Heart left ventricle (tissue), 16 donors: ENCODE data around the gene KIFAP3. TPM values are rescaled to one million over a fixed set of nuclear protein-coding genes. Genes with fewer than 3 reads are reported as not detected.
"Not testable (repeated sequence)": the region's sequence is repeated elsewhere in the genome, so short reads cannot be mapped to it uniquely, and the experiment has no call there.

Experiments
- ATAC-seq, 4 donors: fragments of 200-7000 bp; cut with Tn5 transposase; one replicate each; pipeline ENCODE4 v1.9.1; 2020 to 2022; ENCODE audit warnings: moderate library complexity in 4 of 4, mild to moderate bottlenecking in 3 of 4, moderate number of reproducible peaks in 1 of 4
- DNase-seq, 5 donors: peaks; one replicate each; pipeline ENCODE4 v3.0.0-alpha.2; 2020
- H3K27ac ChIP-seq, 12 donors: fragments of 200-600 bp; sonication (generic) in 4 of 12; one replicate each; pipeline versions ENCODE4 v1.5.0 to v1.8.0; 2016 to 2022; ENCODE audit warnings: mild to moderate bottlenecking in 2 of 12
- H3K27me3 ChIP-seq, 9 donors: fragments of 200-600 bp; sonication (generic) in 2 of 9; one replicate each; pipeline versions ENCODE4 v1.5.1 to v1.8.0; 2016 to 2022; ENCODE audit warnings: mild to moderate bottlenecking in 3 of 9
- H3K36me3 ChIP-seq, 9 donors: fragments of 200-600 bp; sonication (generic) in 2 of 9; one replicate each; pipeline versions ENCODE4 v1.5.0 to v1.8.0; 2018 to 2022; ENCODE audit warnings: mild to moderate bottlenecking in 2 of 9
- H3K4me1 ChIP-seq, 12 donors: fragments of 200-600 bp; sonication (generic) in 4 of 12; one replicate each; pipeline versions ENCODE4 v1.5.0 to v1.8.0; 2016 to 2022; ENCODE audit warnings: mild to moderate bottlenecking in 3 of 12
- H3K4me3 ChIP-seq, 12 donors: fragments of 200-600 bp; sonication (generic) in 4 of 12; one replicate each; pipeline versions ENCODE4 v1.5.0 to v1.8.0; 2017 to 2022; ENCODE audit warnings: mild to moderate bottlenecking in 9 of 12, moderate library complexity in 4 of 12
- H3K9me3 ChIP-seq, 12 donors: fragments of 200-600 bp; sonication (generic) in 4 of 12; one replicate each; pipeline versions ENCODE4 v1.5.0 to v1.8.0; 2016 to 2022; ENCODE audit warnings: mild to moderate bottlenecking in 1 of 12
- CTCF ChIP-seq, 12 donors: fragments of 200-600 bp; sonication (generic) in 4 of 12; IDR thresholded peaks; one replicate each; pipeline versions ENCODE4 v1.5.0 to v1.8.0; 2018 to 2022; ENCODE audit warnings: antibody characterized with exemption in 12 of 12, mild to moderate bottlenecking in 5 of 12
- POLR2A ChIP-seq, 2 donors: fragments of 450-650 bp; IDR thresholded peaks; one replicate each; pipeline ENCODE4 v1.6.1; 2017; ENCODE audit warnings: antibody characterized with exemption in 2 of 2, mild to moderate bottlenecking in 2 of 2, moderate library complexity in 2 of 2
- WGBS, 4 donors: extraction: QIAGEN DNeasy Blood & Tissue Kit in 2 of 4; methylation state at CpG; one replicate each; pipeline versions ENCODE4 v1.1.5 to v1.1.7; 2013 to 2018; 5-methylcytosine and 5-hydroxymethylcytosine counted together
- intact Hi-C, 10 donors: fragments of 100-400 bp; cut with DNase I; formaldehyde crosslinking; loops; one replicate each; pipeline versions ENCODE4 v1.11.1 to v1.14.2; 2022
- polyA plus RNA-seq, 2 donors: library from polyadenylated mRNA; stranded (reverse); fragments of 200-250 nt; gene quantifications; one replicate each; pipeline ENCODE4 v1.2.3, GENCODE V29; 2013
- total RNA-seq, 9 donors: library from RNA; depleted of rRNA in 2 of 9; stranded (reverse); fragments of >200 nt in 2 of 9; fragmentation: NEBNext Ultra II Directional in 3 of 9; extraction: Animal tissue kit (Norgen Biotek cat#: 25700) in 3 of 9; gene quantifications; one replicate each; pipeline versions ENCODE4 v1.1.0 to v1.2.4, GENCODE V29; 2016 to 2023
- donor health status: ischemic (EF 13 %, LVEDD 7.1; RV severe dilation, severe dysfunction).
- donor health status: healthy with polysubstance abuse.
- donor health status: DM: no; HTN: yes; CAD: no.
- donor health status: DM: no; HTN: no; CAD: no.
- donor health status: ischemic (EF 25% LVEDD 6.9; RV normal size, moderate dysfunction).
- donor health status: ischemic (EF 25% LVEDD 5.7; RV mildly dilated, moderate dysfunction).
- donor health status: healthy.
- donor health status: DM: yes; HTN: yes; CAD: no.
- donor health status: ischemic (EF 35%, LVEDD 5.7; RV mildly dilated, moderate dysfunction).
- donor health status: nonischemic (EF 11% LVEDD 7.7; RV severe dilation, severe dysfunction).
- donor health status: DM: yes; HTN: yes; CAD: no.
- donor health status: PGD.
- donor health status: ischemic (EF 29% LVEDD 5.4; RV normal size, mild dysfunction).
- donor health status: nonischemic (EF 23%, LVEDD 6.1; RV moderate dilation, normal function).

KIFAP3 gene
- total and polyA plus RNA-seq, 11 donors, result 14.0 to 75.0 (median 53.5) TPM

- no peak for ATAC-seq
- WGBS, 4 donors, result 92 to 96% (median 94%) methylated on average over 3 of the region's 3 CpGs
- Histone ChIP-seq H3K27me3 (no peaks in the 10 kb centered on the region), H3K4me1 (peaks cover 0 to 8% (median 0%) of the 10 kb centered on the region in 12 donors), H3K4me3 (no peak overlapping the region), H3K36me3 (peaks cover 3 to 100% (median 98%) of the 10 kb centered on the region in 9 donors), H3K27ac (peak overlapping the region in 1 of 12 donors; percentile 19), H3K9me3 (no peaks in the 10 kb centered on the region)
- intact Hi-C loops, result no loop called here
- TF ChIP-seq POLR2A (IDR thresholded peaks at IDR 0.05), result no peak
- no peak for TF ChIP-seq CTCF (IDR thresholded peaks at IDR 0.05)
- DNase-seq, result no peak
These were observed 200.8 kb downstream of the KIFAP3 start for GRCh38 chr1:169873582-169874199.

GRCh38 chr1:169872906-169873305, 201.6 kb downstream of the KIFAP3 start:
- ATAC-seq (no peak), DNase-seq (no peak)
- no peaks in the 10 kb centered on the region for H3K9me3 ChIP-seq
- H3K4me1 ChIP-seq, result peaks cover 0 to 6% (median 0%) of the 10 kb centered on the region in 12 donors
- TF ChIP-seq CTCF (IDR thresholded peaks at IDR 0.05) (no peak), POLR2A (IDR thresholded peaks at IDR 0.05) (no peak)
- H3K27ac ChIP-seq, result no peak overlapping the region
- intact Hi-C loops, result no loop called here
- no peak overlapping the region for H3K4me3 ChIP-seq
- H3K36me3 ChIP-seq, result peaks cover 3 to 100% (median 99%) of the 10 kb centered on the region in 9 donors
- H3K27me3 ChIP-seq, result no peaks in the 10 kb centered on the region

- H3K4me1 ChIP-seq, H3K27ac ChIP-seq, DNase-seq, intact Hi-C loops, H3K9me3 ChIP-seq, ATAC-seq, H3K4me3 ChIP-seq, H3K27me3 ChIP-seq: not testable (repeated sequence)
- peaks cover 3 to 100% (median 99%) of the 10 kb centered on the region in 9 donors for H3K36me3 ChIP-seq
- WGBS, 4 donors, result 90 to 100% (median 98%) methylated on average over 3 of the region's 3 CpGs
These were observed 202.5 kb downstream of the KIFAP3 start for GRCh38 chr1:169871988-169872387.

Other genes starting within 250 kb of the KIFAP3 start
- gene SCYL3, start 180.8 kb downstream of the KIFAP3 start, total RNA-seq, result 1 to 10 TPM; 4.9 to 8.6 (median 6.4) TPM
- 1 to 10 TPM; 2.1 to 3.5 TPM for gene SCYL3, start 180.8 kb downstream of the KIFAP3 start, polyA plus RNA-seq
- 1 to 10 TPM in 8 of 9 donors, under 1 TPM in 1; 0.56 to 3.6 (median 2.0) TPM for gene NTMT2, start 71.3 kb upstream of the KIFAP3 start, total RNA-seq
- 1 to 10 TPM in 1 of 2 donors, under 1 TPM in 1; 0.33 to 1.1 TPM for gene NTMT2, start 71.3 kb upstream of the KIFAP3 start, polyA plus RNA-seq